Body of pancreas (tissue), 4 donors: ENCODE measurements around the gene OTULINL. TPM values are rescaled to one million over a fixed set of nuclear protein-coding genes. Genes with fewer than 3 reads are reported as not detected.

ENCODE experiments used
- ATAC-seq: fragments of 150-250 bp; one replicate; pipeline ENCODE4 v1.9.1; 2016
- DNase-seq, 4 donors: peaks; one replicate each; pipeline ENCODE4 v3.0.0-alpha.2; 2019
- H3K27ac ChIP-seq, 4 donors: fragments of 200-600 bp; sonication (generic); 1 replicate in 3 of 4; 2 replicates in 1 of 4; pipeline versions ENCODE4 v1.5.1 to v1.6.1; 2016 to 2019; ENCODE audit warnings: mild to moderate bottlenecking in 1 of 4, mixed read lengths in 1 of 4, moderate library complexity in 1 of 4
- H3K27me3 ChIP-seq, 2 donors: fragments of 200-600 bp; sonication (generic); one replicate each; pipeline ENCODE4 v1.6.0; 2016; ENCODE audit warnings: mild to moderate bottlenecking in 1 of 2
- H3K36me3 ChIP-seq, 2 donors: fragments of 200-600 bp; sonication (generic); replicated peaks in 1 of 2; 2 replicates each; pipeline ENCODE4 v1.5.1; 2016; ENCODE audit warnings: low read depth in 2 of 2; ENCODE audit not compliant: insufficient read depth in 1 of 2
- H3K4me1 ChIP-seq: fragments of 200-600 bp; sonication (generic); one replicate; pipeline ENCODE4 v1.6.0; 2016
- H3K4me3 ChIP-seq, 2 donors: fragments of 200-600 bp; sonication (generic); 1 replicate in 1 of 2; 2 replicates in 1 of 2; pipeline ENCODE4 v1.5.1; 2016 to 2019
- H3K9me3 ChIP-seq, 3 donors: fragments of 200-600 bp; sonication (generic); 1 replicate in 2 of 3; 2 replicates in 1 of 3; pipeline ENCODE4 v1.5.1; 2016
- CTCF ChIP-seq, 7 experiments: fragments of 450-650 bp in 4 of 7; fragments of 200-600 bp in 3 of 7; sonication (generic) in 3 of 7; IDR thresholded peaks; one replicate each; pipeline ENCODE4 v1.5.1; 2016 to 2019; ENCODE audit warnings: antibody characterized with exemption in 7 of 7
- POLR2A ChIP-seq, 3 donors: fragments of 450-650 bp; IDR thresholded peaks; one replicate each; pipeline ENCODE4 v1.6.1; 2016; ENCODE audit warnings: antibody characterized with exemption in 3 of 3, mild to moderate bottlenecking in 2 of 3
- WGBS, 2 donors: methylation state at CpG; one replicate each; pipeline ENCODE4 v1.1.5; 2017; 5-methylcytosine and 5-hydroxymethylcytosine counted together
- intact Hi-C: fragments of 100-400 bp; cut with DNase I; formaldehyde crosslinking; loops from one replicate; pipeline ENCODE4 v1.15.1; 2023
- total RNA-seq, 2 donors: library from RNA; depleted of rRNA; stranded (reverse); fragments of >200 nt; gene quantifications; one replicate each; pipeline ENCODE4 v1.1.0, GENCODE V29; 2016

Gene OTULINL
- total RNA-seq, 2 donors from 2014 or later = 3.3 to 26.2 TPM

GRCh38 chr5:14584848-14585247 is 3.3 kb downstream of the OTULINL start:
- Histone ChIP-seq H3K36me3 (no peaks in the 10 kb centered on the region), H3K27me3 (no peaks in the 10 kb centered on the region), H3K9me3 (no peaks in the 10 kb centered on the region), H3K4me1 (peaks cover 80% of the 10 kb centered on the region), H3K4me3 (no peak overlapping the region), H3K27ac (peak overlapping the region; percentile 64 to 71 (median 70))
- no peak for ATAC-seq
- TF ChIP-seq POLR2A (IDR thresholded peaks at IDR 0.05) (no peak), CTCF (IDR thresholded peaks at IDR 0.05) (no peak)
- DNase-seq = peak in 3 of 4 donors; percentile 34 to 41 (median 35)
- intact Hi-C loops = no loop called here
- 36 to 37% methylated on average over 7 of the region's 7 CpGs for WGBS, 2 donors

DNA sequence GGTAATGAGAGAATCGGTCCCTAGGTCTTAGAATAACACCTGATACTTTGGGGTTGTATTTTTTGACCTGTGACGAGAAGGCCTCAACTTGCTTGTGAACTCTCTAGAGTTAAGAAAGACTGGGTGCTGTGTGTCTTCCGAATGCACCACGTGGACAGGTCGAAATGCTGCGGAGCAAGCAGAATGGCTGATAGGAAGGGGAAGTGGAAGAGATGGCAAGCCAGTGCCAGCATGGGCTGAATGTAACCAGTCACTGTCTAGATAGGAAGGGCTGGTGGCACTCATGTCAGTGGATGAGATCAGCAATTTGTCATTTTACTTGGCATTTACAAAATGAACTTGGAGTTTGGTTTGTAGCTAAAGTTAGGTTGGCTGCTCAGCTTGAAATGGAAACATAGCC is 5.6 kb downstream of the OTULINL start:
- peak overlapping the region in 1 of 4 donors; percentile 43 for H3K27ac ChIP-seq
- TF ChIP-seq POLR2A (IDR thresholded peaks at IDR 0.05) = no peak
- TF ChIP-seq CTCF (IDR thresholded peaks at IDR 0.05) = no peak
- H3K9me3 ChIP-seq = no peaks in the 10 kb centered on the region
- no peaks in the 10 kb centered on the region for H3K27me3 ChIP-seq
- H3K4me3 ChIP-seq = no peak overlapping the region
- 86 to 89% methylated on average over 6 of the region's 6 CpGs for WGBS, 2 donors
- no peaks in the 10 kb centered on the region for H3K36me3 ChIP-seq
- intact Hi-C loops = no loop called here
- H3K4me1 ChIP-seq = peaks cover 86% of the 10 kb centered on the region
- ATAC-seq (no peak), DNase-seq (peak in 1 of 4 donors; percentile 65)

DNA sequence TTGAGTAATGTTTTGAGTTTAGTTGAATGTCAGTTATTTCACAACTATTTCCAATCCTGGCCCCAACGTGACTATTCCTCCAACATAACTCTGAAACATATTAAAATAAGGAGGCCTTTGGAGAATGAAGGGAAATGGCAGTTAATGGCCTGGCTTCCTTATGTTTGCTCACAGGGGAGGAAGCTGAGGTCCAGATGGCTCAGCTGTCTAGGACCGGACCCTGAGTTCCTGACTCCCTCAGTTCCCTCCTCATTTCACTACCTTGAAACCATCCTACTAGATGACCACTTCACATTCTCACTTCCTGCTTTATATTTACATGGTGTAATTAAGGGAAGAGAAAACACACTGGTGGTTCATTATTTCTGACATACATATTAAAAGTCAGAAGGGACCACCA is 6.6 kb downstream of the OTULINL start:
- Histone ChIP-seq H3K4me3 (no peak overlapping the region), H3K4me1 (peaks cover 76% of the 10 kb centered on the region), H3K36me3 (no peaks in the 10 kb centered on the region), H3K27ac (peak overlapping the region in 2 of 4 donors; percentile 43 to 67), H3K9me3 (no peaks in the 10 kb centered on the region), H3K27me3 (no peaks in the 10 kb centered on the region)
- DNase-seq (peak in 1 of 4 donors; percentile 25), ATAC-seq (no peak)
- 74 to 87% methylated on average over 2 of the region's 2 CpGs for WGBS, 2 donors
- intact Hi-C loops = no loop called here
- TF ChIP-seq CTCF (IDR thresholded peaks at IDR 0.05) (no peak), POLR2A (IDR thresholded peaks at IDR 0.05) (no peak)

GRCh38 chr5:14588758-14589543 is 7.4 kb downstream of the OTULINL start:
- ATAC-seq (peak; percentile 82), DNase-seq (peak in 3 of 4 donors; percentile 42 to 57 (median 42))
- H3K4me1 ChIP-seq = peaks cover 68% of the 10 kb centered on the region
- peak overlapping the region; percentile 54 to 80 (median 66) for H3K27ac ChIP-seq
- 40 to 42% methylated on average over 10 of the region's 10 CpGs for WGBS, 2 donors
- TF ChIP-seq POLR2A (IDR thresholded peaks at IDR 0.05) (peak in 2 of 3 donors; percentile 6 to 29), CTCF (IDR thresholded peaks at IDR 0.05) (no peak)
- H3K4me3 ChIP-seq = no peak overlapping the region
- H3K27me3 ChIP-seq = no peaks in the 10 kb centered on the region
- no peaks in the 10 kb centered on the region for H3K36me3 ChIP-seq
- intact Hi-C loops = no loop called here
- H3K9me3 ChIP-seq = no peaks in the 10 kb centered on the region

- intact Hi-C loops = no loop called here
- DNase-seq (no peak), ATAC-seq (no peak)
- Histone ChIP-seq H3K36me3 (no peaks in the 10 kb centered on the region), H3K27me3 (no peaks in the 10 kb centered on the region), H3K4me1 (peaks cover 48% of the 10 kb centered on the region), H3K9me3 (no peaks in the 10 kb centered on the region), H3K4me3 (no peak overlapping the region), H3K27ac (no peak overlapping the region)
- 86 to 92% methylated on average over 2 of the region's 2 CpGs for WGBS, 2 donors
- TF ChIP-seq CTCF (IDR thresholded peaks at IDR 0.05) (no peak), POLR2A (IDR thresholded peaks at IDR 0.05) (no peak)
These were observed 9.4 kb downstream of the OTULINL start for GRCh38 chr5:14590949-14591348.
